HepG2 (cell line): Measurements from ENCODE around the gene TMEM11. TPM values are rescaled to one million over a fixed set of nuclear protein-coding genes. Genes with fewer than 3 reads are reported as not detected.

Source experiments
- ATAC-seq: fragments of 200-7000 bp; cut with Tn5 transposase; 3 replicates; pipeline ENCODE4 v1.9.1; 2020; ENCODE audit warnings: mild to moderate bottlenecking, moderate library complexity
- BruUV-seq: library from RNA; stranded (reverse); fragments of 400-500 nt; replicated peaks from 2 replicates; lab custom pipeline; 2021; lab: Mats Ljungman, UMichigan
- CTCF ChIA-PET: fragments of 300-600 bp; formaldehyde crosslinking; extraction: SDS; loops from one replicate; lab custom pipeline; 2021; ENCODE audit warnings: low total read pairs, inconsistent platforms, low intra/inter-chr PET ratio; lab: Yijun Ruan, JAX
- POLR2A ChIA-PET: fragments of 350-600 bp; sonication (Branson Sonifier 250); formaldehyde crosslinking; loops from one replicate; lab custom pipeline; 2020; ENCODE audit warnings: antibody characterized with exemption, inconsistent platforms; lab: Yijun Ruan, JAX
- DNase-seq: peaks from one replicate; pipeline ENCODE4 v3.0.0-alpha.2; 2015; ENCODE audit warnings: low spot score
- FAIRE-seq: peaks from 3 replicates; lab custom pipeline; 2011; peaks lifted over from hg19 to GRCh38; lab: Jason Lieb, UNC
- H2AFZ ChIP-seq: one replicate; pipeline ENCODE4 v1.6.1; 2011; ENCODE audit warnings: low read length, inconsistent platforms
- H3K27ac ChIP-seq: fragments of 300-600 bp; 3 replicates; pipeline ENCODE4 v1.8.0; 2011; ENCODE audit warnings: mixed run types, mild to moderate bottlenecking, mixed read lengths, low read length, inconsistent platforms; ENCODE audit not compliant: insufficient read depth; ENCODE audit errors: extremely low read length
- H3K27me3 ChIP-seq, 2 experiments: fragments of 200-600 bp in 1 of 2; 2 replicates in 1 of 2; 3 replicates in 1 of 2; pipeline versions ENCODE4 v1.6.0 to v1.8.0; 2011; ENCODE audit warnings: low read length in 2 of 2, mild to moderate bottlenecking in 2 of 2, moderate library complexity in 2 of 2, inconsistent platforms in 1 of 2; ENCODE audit not compliant: insufficient read depth in 2 of 2, control insufficient read depth in 1 of 2
- H3K36me3 ChIP-seq, 2 experiments: fragments of 200-600 bp in 1 of 2; replicated peaks in 1 of 2; 2 replicates in 1 of 2; 3 replicates in 1 of 2; pipeline versions ENCODE4 v1.5.1 to v1.8.0; 2011; ENCODE audit warnings: low read length in 2 of 2, inconsistent platforms in 1 of 2; ENCODE audit not compliant: insufficient read depth in 2 of 2, control insufficient read depth in 1 of 2
- H3K4me1 ChIP-seq: 2 replicates; pipeline ENCODE4 v1.5.1; 2012; ENCODE audit warnings: low read length, inconsistent platforms; ENCODE audit not compliant: insufficient read depth
- H3K4me2 ChIP-seq: 2 replicates; pipeline ENCODE4 v1.6.0; 2011; ENCODE audit warnings: low read depth, low read length, inconsistent platforms
- H3K4me3 ChIP-seq, 3 experiments: fragments of 200-600 bp in 1 of 3; sonication (generic), shearing (Covaris generic) in 1 of 3; replicated peaks in 1 of 3; 2 replicates each; pipeline ENCODE4 v1.5.1; 2011 to 2016; ENCODE audit warnings: low read length in 3 of 3, inconsistent platforms in 2 of 3, low read depth in 2 of 3, mild to moderate bottlenecking in 2 of 3, control low read depth in 1 of 3, mixed read lengths in 1 of 3; ENCODE audit not compliant: insufficient read depth in 1 of 3
- H3K79me2 ChIP-seq: one replicate; pipeline ENCODE4 v1.6.1; 2011; ENCODE audit warnings: low read length, inconsistent platforms; ENCODE audit not compliant: insufficient read depth
- H3K9ac ChIP-seq: 2 replicates; pipeline ENCODE4 v1.6.0; 2011; ENCODE audit warnings: mild to moderate bottlenecking, low read depth, low read length, inconsistent platforms; ENCODE audit not compliant: insufficient read depth
- H3K9me3 ChIP-seq: 2 replicates; pipeline ENCODE4 v1.5.1; 2012; ENCODE audit warnings: mild to moderate bottlenecking, low read length
- H4K20me1 ChIP-seq: 2 replicates; pipeline ENCODE4 v1.6.0; 2011; ENCODE audit warnings: inconsistent platforms, mild to moderate bottlenecking, low read length, moderate library complexity; ENCODE audit not compliant: insufficient read depth
- CC2D1A ChIP-seq: sonication (generic); formaldehyde crosslinking; IDR thresholded peaks from 2 replicates; pipeline ENCODE4 v1.8.1; 2023; ENCODE audit warnings: mild to moderate bottlenecking, missing genetic modification reagents
- CREM ChIP-seq, 2 experiments: sonication (generic) in 1 of 2; formaldehyde crosslinking in 1 of 2; IDR thresholded peaks; 2 replicates each; pipeline versions ENCODE4 v1.4.0 to v1.6.1; 2016 to 2020; ENCODE audit warnings: antibody characterized with exemption in 1 of 2, mild to moderate bottlenecking in 1 of 2, missing genetic modification reagents in 1 of 2
- ETS1 ChIP-seq: sonication (generic); formaldehyde crosslinking; IDR thresholded peaks from 2 replicates; pipeline ENCODE4 v1.4.0; 2020; ENCODE audit warnings: missing genetic modification reagents
- HNF1A ChIP-seq, 2 experiments: sonication (generic) in 1 of 2; formaldehyde crosslinking in 1 of 2; IDR thresholded peaks; 2 replicates each; pipeline versions ENCODE4 v1.4.0 to v1.6.1; 2016 to 2020; ENCODE audit warnings: borderline replicate concordance in 1 of 2, low read depth in 1 of 2, mild to moderate bottlenecking in 1 of 2, missing genetic modification reagents in 1 of 2
- KDM3A ChIP-seq: IDR thresholded peaks from 2 replicates; pipeline ENCODE4 v1.6.1; 2018; ENCODE audit warnings: low read depth, missing compliant biosample characterization
- MED1 ChIP-seq: sonication (generic); formaldehyde crosslinking; IDR thresholded peaks from 2 replicates; pipeline ENCODE4 v1.4.0; 2020; ENCODE audit warnings: missing genetic modification reagents
- MEF2D ChIP-seq: sonication (generic); formaldehyde crosslinking; IDR thresholded peaks from 2 replicates; pipeline ENCODE4 v1.5.1; 2020; ENCODE audit warnings: mild to moderate bottlenecking, missing genetic modification reagents
- REXO4 ChIP-seq: sonication (generic); formaldehyde crosslinking; IDR thresholded peaks from 2 replicates; pipeline ENCODE4 v1.8.0; 2022; ENCODE audit warnings: missing genetic modification reagents, mild to moderate bottlenecking, borderline replicate concordance
- SALL2 ChIP-seq: sonication (generic); formaldehyde crosslinking; IDR thresholded peaks from 2 replicates; pipeline ENCODE4 v1.8.1; 2023; ENCODE audit warnings: mild to moderate bottlenecking, missing genetic modification reagents, inconsistent platforms
- ZBTB42 ChIP-seq: sonication (generic); formaldehyde crosslinking; IDR thresholded peaks from 2 replicates; pipeline ENCODE4 v1.5.0; 2020; ENCODE audit warnings: mild to moderate bottlenecking, missing genetic modification reagents
- ZFP36 ChIP-seq: fragments of 150-350 bp; IDR thresholded peaks from 2 replicates; pipeline ENCODE4 v1.6.1; 2018; ENCODE audit warnings: borderline replicate concordance, low read length, low read depth; ENCODE audit not compliant: partially characterized antibody
- ZMYM3 ChIP-seq: sonication (generic); formaldehyde crosslinking; IDR thresholded peaks from 2 replicates; pipeline ENCODE4 v1.5.1; 2020; ENCODE audit warnings: mild to moderate bottlenecking, missing genetic modification reagents
- ZNF205 ChIP-seq: IDR thresholded peaks from 2 replicates; pipeline ENCODE4 v1.6.1; 2018; ENCODE audit warnings: missing biosample characterization, missing genetic modification reagents
- ZNF251 ChIP-seq: sonication (generic); formaldehyde crosslinking; IDR thresholded peaks from 2 replicates; pipeline ENCODE4 v1.9.0; 2021; ENCODE audit warnings: mild to moderate bottlenecking, missing genetic modification reagents
- ZNF513 ChIP-seq: sonication (generic); formaldehyde crosslinking; conservative IDR thresholded peaks from 2 replicates; pipeline ENCODE4 v1.5.0; 2020; ENCODE audit warnings: missing genetic modification reagents
- ZNF747 ChIP-seq: sonication (generic); formaldehyde crosslinking; IDR thresholded peaks from 2 replicates; pipeline ENCODE4 v1.8.1; 2023; ENCODE audit warnings: missing genetic modification reagents, mild to moderate bottlenecking, borderline replicate concordance
- ZSCAN9 ChIP-seq: IDR thresholded peaks from 2 replicates; pipeline ENCODE4 v1.6.1; 2016; ENCODE audit warnings: borderline replicate concordance
- WGBS: methylation state at CpG from one replicate; pipeline ENCODE4 v1.1.6; 2017; ENCODE audit warnings: low lambda C conversion rate; 5-methylcytosine and 5-hydroxymethylcytosine counted together
- in situ Hi-C: cut with HindIII; loops from 2 replicates; pipeline ENCODE4 v1.10.0; 2017; ENCODE audit warnings: low pct_unique_long_range_greater_than_20kb; ENCODE audit not compliant: extremely low pct_ligation_motif_present
- intact Hi-C: fragments of 100-400 bp; cut with micrococcal nuclease; formaldehyde crosslinking; loops from one replicate; pipeline ENCODE4 v1.10.0; 2022; ENCODE audit not compliant: unreplicated experiment
- polyA plus RNA-seq, 8 experiments: library from polyadenylated mRNA; depleted of rRNA in 3 of 8; stranded (reverse) in 7 of 8; unstranded in 1 of 8; fragments of >200 nt; fragmentation: Illumina TruSeq in 4 of 8; extraction: Trizol in 4 of 8; gene quantifications; 2 replicates each; pipeline versions ENCODE4 v1.2.1 to v1.2.3, GENCODE V29; 2011 to 2016; ENCODE audit warnings: low read depth in 4 of 8, missing spikeins in 1 of 8, mixed read lengths in 1 of 8; ENCODE audit not compliant: insufficient read depth in 1 of 8
- total RNA-seq, 5 experiments: library from RNA; depleted of rRNA; stranded (reverse); fragments of >200 nt; fragmentation: Illumina TruSeq; extraction: Trizol; gene quantifications; 2 replicates each; pipeline ENCODE4 v1.2.3, GENCODE V29; 2016; ENCODE audit warnings: low read depth in 1 of 5

Gene TMEM11
- total and polyA plus RNA-seq, 2 of the 13 experiments (the other 11 are each of a cell fraction or from before 2014, with no cell fraction given): 18.7 to 35.0 TPM

- Histone ChIP-seq H3K27me3 (no peaks in the 10 kb centered on the region; a peak in 1 of 5 replicates), H2AFZ (no peak overlapping the region), H4K20me1 (peaks cover 8% of the 10 kb centered on the region), H3K4me1 (peaks cover 39% of the 10 kb centered on the region), H3K36me3 (peaks cover 2 to 15% of the 10 kb centered on the region in 2 experiments; a peak in 4 of 5 replicates), H3K4me2 (no peak overlapping the region), H3K4me3 (no peak overlapping the region), H3K79me2 (peaks cover 31% of the 10 kb centered on the region), H3K9ac (no peak overlapping the region), H3K27ac (no peak overlapping the region), H3K9me3 (no peaks in the 10 kb centered on the region)
- FAIRE-seq (no peak), ATAC-seq (no peak), DNase-seq (no peak)
- CTCF ChIA-PET: no interaction called here
- intact Hi-C loops (no loop called here), in situ Hi-C loops (no loop called here)
- TSS peak; percentile 12 for BruUV-seq
- 9% methylated on average over 1 of the region's 1 CpG for WGBS
- POLR2A ChIA-PET: no interaction called here
- TF ChIP-seq ZNF205 (CRISPR knock-in tag) (no peak), ETS1 (CRISPR knock-in tag) (no peak), MED1 (CRISPR knock-in tag) (no peak), KDM3A (CRISPR knock-in tag) (no peak), ZNF513 (no peak), CC2D1A (CRISPR knock-in tag) (no peak), REXO4 (CRISPR knock-in tag) (no peak), CREM (IDR thresholded peaks at IDR 0.05) (no peak), CREM (CRISPR knock-in tag; IDR thresholded peaks at IDR 0.05) (no peak), ZSCAN9 (CRISPR knock-in tag) (no peak), ZNF747 (CRISPR knock-in tag) (no peak), ZBTB42 (no peak), ZNF251 (no peak), MEF2D (CRISPR knock-in tag) (no peak), SALL2 (CRISPR knock-in tag) (no peak), HNF1A (IDR thresholded peaks at IDR 0.05; ENCODE audit: low read depth) (no peak), HNF1A (CRISPR knock-in tag; IDR thresholded peaks at IDR 0.05; ENCODE audit: borderline replicate concordance) (0 out of 2 replicates have a peak, but pooled peaks have one; percentile 23), ZFP36 (no peak), ZMYM3 (peak; percentile 82)
Measured at GRCh38 chr17:21217346-21217745, 3.4 kb upstream of the TMEM11 start.
